AG04450 (cell line): ENCODE measurements around the gene CDH5. TPM values are rescaled to one million over a fixed set of nuclear protein-coding genes. Genes with fewer than 3 reads are reported as not detected.

Experiments
- CTCF ChIA-PET: fragments of 300-600, 350-600 bp; formaldehyde crosslinking; extraction: SDS; loops from one replicate; lab custom pipeline; 2022; ENCODE audit warnings: antibody characterized with exemption, inconsistent platforms; lab: Charles Lee
- POLR2A ChIA-PET: fragments of 350-600 bp; formaldehyde crosslinking; extraction: SDS; loops from one replicate; lab custom pipeline; 2021; ENCODE audit warnings: antibody characterized with exemption, inconsistent platforms; lab: Yijun Ruan, JAX
- DNase-seq: peaks from one replicate; pipeline ENCODE4 v3.0.0-alpha.2; 2011; ENCODE audit warnings: low read depth, low spot score
- H3K27ac ChIP-seq: one replicate; pipeline ENCODE4 v1.5.1; 2012; ENCODE audit warnings: low read depth, low read length, control low read depth
- H3K27me3 ChIP-seq: one replicate; pipeline ENCODE4 v1.6.0; 2012; ENCODE audit warnings: low read length; ENCODE audit not compliant: control insufficient read depth, insufficient read depth
- H3K4me3 ChIP-seq: 2 replicates; pipeline ENCODE4 v1.5.1; 2011; ENCODE audit warnings: mild to moderate bottlenecking, low read depth, low read length, control low read depth
- H3K9me3 ChIP-seq: 2 replicates; pipeline ENCODE4 v1.5.1; 2012; ENCODE audit warnings: low read length; ENCODE audit not compliant: control insufficient read depth, insufficient read depth
- CTCF ChIP-seq: IDR thresholded peaks from 2 replicates; pipeline ENCODE4 v1.5.1; 2011; ENCODE audit warnings: low read depth, low read length, control low read depth, inconsistent platforms
- polyA plus RNA-seq: library from polyadenylated mRNA; depleted of rRNA; stranded (reverse); fragments of >200 nt; gene quantifications from 2 replicates; pipeline ENCODE4 v1.2.3, GENCODE V29; 2011

Gene CDH5
- polyA plus RNA-seq, 1 experiment = not detected

- peaks cover 49% of the 10 kb centered on the region for H3K27me3 ChIP-seq
- TF ChIP-seq CTCF = no peak
- no peak overlapping the region for H3K27ac ChIP-seq
- no peak for DNase-seq
- H3K9me3 ChIP-seq = no peaks in the 10 kb centered on the region
- ChIA-PET CTCF (no interaction called here), POLR2A (no interaction called here)
- H3K4me3 ChIP-seq = no peak overlapping the region
Observed at GRCh38 chr16:66442502-66443268, 76.2 kb downstream of the CDH5 start.

GRCh38 chr16:66443269-66443652 is 76.8 kb downstream of the CDH5 start:
- Histone ChIP-seq H3K9me3 (no peaks in the 10 kb centered on the region), H3K4me3 (no peak overlapping the region), H3K27me3 (peaks cover 50% of the 10 kb centered on the region), H3K27ac (no peak overlapping the region)
- TF ChIP-seq CTCF = no peak
- CTCF ChIA-PET = interaction anchor here (0.6 kb wide), 1 partner anchor 304 kb away, joined by 3 read pairs; no protein-coding TSS in a partner anchor
- DNase-seq = no peak
- POLR2A ChIA-PET = no interaction called here

GRCh38 chr16:66444049-66444481 is 77.6 kb downstream of the CDH5 start:
- Histone ChIP-seq H3K9me3 (no peaks in the 10 kb centered on the region), H3K4me3 (no peak overlapping the region), H3K27me3 (peaks cover 50% of the 10 kb centered on the region), H3K27ac (no peak overlapping the region)
- ChIA-PET POLR2A (no interaction called here), CTCF (no interaction called here)
- no peak for DNase-seq
- 0 out of 2 replicates have a peak, but pooled peaks have one; percentile 9 for TF ChIP-seq CTCF

- DNase-seq = no peak
- Histone ChIP-seq H3K9me3 (no peaks in the 10 kb centered on the region), H3K27me3 (peaks cover 36% of the 10 kb centered on the region), H3K27ac (no peak overlapping the region), H3K4me3 (no peak overlapping the region)
- ChIA-PET POLR2A (no interaction called here), CTCF (no interaction called here)
- TF ChIP-seq CTCF = no peak
Observed at GRCh38 chr16:66446737-66447136, 80.2 kb downstream of the CDH5 start.

GRCh38 chr16:66447491-66447890 is 81.0 kb downstream of the CDH5 start:
- no peak for DNase-seq
- no peak for TF ChIP-seq CTCF
- Histone ChIP-seq H3K27me3 (peaks cover 31% of the 10 kb centered on the region), H3K9me3 (no peaks in the 10 kb centered on the region), H3K27ac (no peak overlapping the region), H3K4me3 (no peak overlapping the region)
- POLR2A ChIA-PET = no interaction called here
- CTCF ChIA-PET = no interaction called here
